G401 (cell line): Measurements from ENCODE around the gene SAMSN1. TPM values are rescaled to one million over a fixed set of nuclear protein-coding genes. Genes with fewer than 3 reads are reported as not detected.

Experiments
- DNase-seq: peaks from one replicate; pipeline ENCODE4 v3.0.0-alpha.2; 2015; ENCODE audit warnings: low spot score
- in situ Hi-C: cut with HindIII; loops from 2 replicates; pipeline ENCODE4 v1.10.0; 2016; ENCODE audit warnings: low sequenced_read_pairs, mixed read lengths
- total RNA-seq: library from RNA; depleted of rRNA; stranded (reverse); fragments of >200 nt; shearing (Covaris generic); gene quantifications from 2 replicates; pipeline ENCODE4 v1.2.3, GENCODE V29; 2014; rRNA removed

SAMSN1 gene
- total RNA-seq, 1 experiment from 2014 or later: not detected

DNA sequence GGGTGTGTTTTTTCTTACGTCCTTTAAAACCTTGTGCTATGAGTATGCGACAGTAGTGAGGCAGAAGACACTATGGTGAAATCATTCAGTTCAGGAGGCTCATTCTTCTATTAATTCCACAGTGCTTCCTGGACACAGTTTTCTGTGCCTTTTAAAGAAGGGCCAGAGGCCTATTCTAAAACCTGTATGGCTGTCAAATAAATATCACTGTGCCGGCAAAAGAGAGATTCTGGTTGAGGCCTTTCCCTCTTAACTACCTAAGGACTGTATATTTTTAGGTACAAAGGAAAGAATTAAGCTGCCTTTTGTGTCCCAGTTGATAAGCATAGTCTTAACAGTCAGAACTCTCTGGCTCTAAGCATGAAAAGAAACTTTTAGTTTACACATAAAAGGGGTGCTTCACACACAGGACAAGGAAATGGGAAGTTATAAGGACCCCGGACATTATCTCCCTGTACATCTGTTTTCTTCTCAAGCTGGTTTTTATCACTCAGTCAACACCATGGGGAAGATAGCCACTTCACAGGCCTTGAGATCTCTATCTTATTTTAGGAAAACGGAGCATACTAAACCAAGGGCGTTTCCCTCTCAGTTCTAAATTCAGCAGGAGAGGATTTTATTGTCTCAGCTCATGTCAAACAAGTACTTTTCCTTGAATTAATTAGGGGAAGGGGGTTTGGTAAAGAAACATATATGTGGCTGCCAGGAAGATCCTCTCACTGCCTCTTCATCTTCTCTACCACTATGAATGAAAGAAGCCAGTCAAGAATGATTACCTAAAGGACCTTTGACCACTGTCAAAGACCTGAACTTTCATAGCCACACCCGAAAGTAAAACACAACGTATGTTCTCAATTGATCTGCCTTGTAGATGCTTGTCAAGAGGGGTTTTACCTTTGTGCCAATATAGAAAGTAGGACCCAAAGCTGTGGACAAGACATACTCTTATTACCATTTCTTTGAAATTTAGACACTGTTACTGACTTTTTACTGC, 91.8 kb downstream of the SAMSN1 start:
- in situ Hi-C loops: no loop called here
- no peak for DNase-seq

DNA sequence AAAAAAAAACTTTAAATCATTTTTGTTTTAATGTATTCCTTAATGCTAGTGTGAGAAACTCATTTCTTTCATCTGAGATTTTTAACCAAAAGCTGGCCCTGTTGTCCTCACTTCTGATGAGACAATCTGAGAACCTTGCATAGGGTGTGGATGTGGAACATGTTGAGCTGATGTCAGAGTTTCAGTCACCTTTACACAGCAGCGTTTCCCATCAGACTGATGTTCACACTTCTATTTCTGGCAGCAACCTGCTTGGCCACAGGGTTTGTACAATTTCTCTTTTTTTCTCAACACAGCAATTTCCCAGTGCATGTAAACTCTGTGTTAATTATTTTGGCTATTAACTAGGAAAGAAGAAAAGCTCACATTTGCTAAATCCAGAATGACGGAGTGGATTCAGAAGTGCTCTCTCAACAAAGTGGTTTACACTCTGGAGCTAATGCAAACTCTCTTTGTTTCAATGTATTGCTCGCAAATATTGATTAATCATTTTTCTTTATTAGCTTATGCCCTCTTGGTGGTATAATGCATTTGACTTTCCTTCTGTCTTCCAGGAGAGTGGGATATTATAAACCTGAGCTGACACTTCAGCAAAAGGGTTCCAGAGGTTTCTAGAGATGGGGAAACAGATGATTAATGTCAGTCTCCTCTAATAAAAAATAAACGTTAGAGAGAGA, 92.6 kb downstream of the SAMSN1 start:
- in situ Hi-C loops: no loop called here

DNA sequence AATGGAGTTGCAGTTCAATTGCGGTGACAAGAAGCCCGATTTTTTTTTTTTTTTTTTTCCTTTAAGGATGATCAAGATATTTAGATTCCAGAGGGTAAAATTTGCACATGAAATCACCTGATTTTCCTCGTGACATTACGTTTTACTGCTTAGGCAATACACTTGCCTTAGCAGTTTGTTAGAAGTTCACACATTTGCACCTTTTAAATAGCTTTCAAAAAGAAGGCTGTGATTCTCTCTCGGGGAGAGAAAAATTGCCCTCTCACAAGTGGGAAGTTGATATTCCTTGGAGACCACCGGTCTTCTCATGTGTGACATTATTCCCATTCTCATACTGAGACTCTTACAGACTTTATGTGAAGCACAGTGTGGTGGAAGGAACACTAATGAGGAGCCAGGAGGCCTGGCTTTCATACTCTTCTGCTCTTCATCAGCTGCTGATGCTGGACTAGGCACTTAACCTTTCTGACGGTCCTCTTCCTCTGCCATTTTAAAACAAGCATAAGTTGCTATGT, 93.3 kb downstream of the SAMSN1 start:
- in situ Hi-C loops: no loop called here
- DNase-seq: no peak

More for the DNA sequence above, 92.6 kb downstream of the SAMSN1 start:
- DNase-seq: no peak

- no peak for DNase-seq
- in situ Hi-C loops: no loop called here
Observed at GRCh38 chr21:14452031-14452726, 93.9 kb downstream of the SAMSN1 start.

GRCh38 chr21:14451546-14451945, 94.6 kb downstream of the SAMSN1 start:
- no peak for DNase-seq
- in situ Hi-C loops: no loop called here

DNA sequence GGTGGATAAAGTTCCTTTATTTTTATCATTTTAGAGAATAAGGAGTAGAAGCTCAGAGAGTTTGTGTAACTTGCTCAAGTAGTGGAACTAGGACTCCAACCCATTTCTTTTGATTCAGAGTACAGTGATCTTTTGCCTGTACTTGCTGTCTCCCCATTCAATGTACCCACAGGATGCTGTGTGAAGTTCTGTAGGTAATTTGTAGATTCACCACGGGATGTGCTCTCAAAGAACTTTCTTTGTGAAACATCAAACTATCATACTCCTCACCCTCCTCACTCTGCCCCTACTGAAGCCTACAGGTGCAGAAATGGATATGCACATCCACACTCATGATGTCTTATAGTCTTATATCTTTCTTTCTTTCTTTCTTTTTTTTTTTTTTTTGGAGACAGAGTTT, 97.3 kb downstream of the SAMSN1 start:
- no peak for DNase-seq
- in situ Hi-C loops: no loop called here

- no peak for DNase-seq
- in situ Hi-C loops: no loop called here
Observed at GRCh38 chr21:14438211-14438610, 107.9 kb downstream of the SAMSN1 start.

GRCh38 chr21:14435423-14435822, 110.7 kb downstream of the SAMSN1 start:
- no peak for DNase-seq
- in situ Hi-C loops: no loop called here

Other genes with a start within 250 kb of the SAMSN1 start
- 14.3 and 26.5 TPM in 2 replicates for gene HSPA13, start 163.2 kb downstream of the SAMSN1 start, total RNA-seq